Neural crest cell (in vitro differentiated cells): ENCODE results near the gene MGAT5B. TPM values are rescaled to one million over a fixed set of nuclear protein-coding genes. Genes with fewer than 3 reads are reported as not detected.

Source experiments
- DNase-seq: peaks from one replicate; pipeline ENCODE4 v3.0.0; 2021; ENCODE audit warnings: low read depth, mixed read lengths, low spot score
- H3K27ac Mint-ChIP-seq: one replicate; pipeline ENCODE4 v1.8.0; 2021; ENCODE audit warnings: mild to moderate bottlenecking, mixed read lengths; ENCODE audit not compliant: unreplicated experiment
- H3K27me3 Mint-ChIP-seq: 2 replicates; pipeline ENCODE4 v1.8.0; 2021; ENCODE audit warnings: low read depth, mild to moderate bottlenecking, mixed read lengths
- H3K36me3 Mint-ChIP-seq: 2 replicates; pipeline ENCODE4 v1.8.0; 2021; ENCODE audit warnings: low read depth, mild to moderate bottlenecking, mixed read lengths
- H3K4me1 Mint-ChIP-seq: 2 replicates; pipeline ENCODE4 v1.8.0; 2021; ENCODE audit warnings: mixed read lengths
- H3K4me3 Mint-ChIP-seq: one replicate; pipeline ENCODE4 v1.8.0; 2021; ENCODE audit warnings: mild to moderate bottlenecking, mixed read lengths
- H3K9me3 Mint-ChIP-seq: 2 replicates; pipeline ENCODE4 v1.8.0; 2021; ENCODE audit warnings: mixed read lengths
- total RNA-seq: library from RNA; stranded (reverse); gene quantifications from 2 replicates; pipeline ENCODE4 v1.2.1, GENCODE V29; 2021
- TF ChIP-seq, protein P1 (sequence below): fragments of 200-600 bp; sonication (generic); conservative IDR thresholded peaks from 2 replicates; pipeline ENCODE4 v1.5.0; 2021; ENCODE audit warnings: antibody characterized with exemption, mild to moderate bottlenecking

MGAT5B gene
- total RNA-seq, 1 donor from 2014 or later = 14.6 TPM

DNA sequence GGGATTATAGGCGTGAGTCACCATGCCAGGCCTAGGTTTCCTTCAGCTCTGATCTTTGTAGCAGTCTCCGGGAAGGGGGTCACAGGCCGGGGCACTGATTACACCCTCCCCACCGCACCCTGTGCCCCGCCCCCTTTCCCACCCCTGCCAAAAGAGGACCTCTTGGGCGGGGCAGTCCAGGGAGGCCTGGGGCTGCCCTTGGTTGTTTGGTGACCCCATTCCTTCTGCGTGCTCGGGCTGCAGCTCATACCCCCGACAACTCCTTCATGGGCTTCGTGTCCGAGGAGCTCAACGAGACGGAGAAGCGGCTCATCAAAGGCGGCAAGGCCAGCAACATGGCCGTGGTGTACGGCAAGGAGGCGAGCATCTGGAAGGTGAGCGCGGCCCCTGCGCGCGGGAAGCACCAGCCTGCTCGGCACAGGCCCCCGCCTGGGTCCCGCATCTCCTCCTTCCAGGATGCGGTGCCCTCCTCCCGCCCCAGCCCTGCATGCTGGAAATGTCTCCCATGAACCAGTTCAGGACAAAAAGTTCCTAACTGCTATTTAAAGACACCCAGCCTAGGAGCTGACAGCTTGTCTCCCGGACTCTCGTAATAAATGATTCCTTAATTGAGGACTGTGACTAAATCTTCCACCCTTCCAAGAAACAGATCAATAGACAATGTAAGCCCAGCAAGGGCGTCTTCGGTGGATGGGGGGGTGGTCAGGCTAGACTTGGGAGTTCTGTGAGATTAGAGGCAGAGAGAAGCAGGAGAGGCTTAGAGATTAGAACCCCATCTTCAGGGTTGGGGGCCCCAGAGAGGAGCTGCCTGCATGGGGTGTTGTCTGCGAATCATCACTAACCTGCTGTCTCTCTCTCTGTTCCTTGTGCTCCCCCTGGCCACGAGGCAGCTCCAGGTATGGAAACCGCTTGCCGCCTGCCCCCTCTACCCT, 64.5 kb downstream of the MGAT5B start:
- no peaks in the 10 kb centered on the region for H3K9me3 Mint-ChIP-seq
- no peaks in the 10 kb centered on the region for H3K27me3 Mint-ChIP-seq
- peaks cover 23% of the 10 kb centered on the region for H3K4me1 Mint-ChIP-seq
- DNase-seq = no peak
- no peak overlapping the region for H3K4me3 Mint-ChIP-seq
- peaks cover 8% of the 10 kb centered on the region for H3K36me3 Mint-ChIP-seq
- TF ChIP-seq, protein P1, sequence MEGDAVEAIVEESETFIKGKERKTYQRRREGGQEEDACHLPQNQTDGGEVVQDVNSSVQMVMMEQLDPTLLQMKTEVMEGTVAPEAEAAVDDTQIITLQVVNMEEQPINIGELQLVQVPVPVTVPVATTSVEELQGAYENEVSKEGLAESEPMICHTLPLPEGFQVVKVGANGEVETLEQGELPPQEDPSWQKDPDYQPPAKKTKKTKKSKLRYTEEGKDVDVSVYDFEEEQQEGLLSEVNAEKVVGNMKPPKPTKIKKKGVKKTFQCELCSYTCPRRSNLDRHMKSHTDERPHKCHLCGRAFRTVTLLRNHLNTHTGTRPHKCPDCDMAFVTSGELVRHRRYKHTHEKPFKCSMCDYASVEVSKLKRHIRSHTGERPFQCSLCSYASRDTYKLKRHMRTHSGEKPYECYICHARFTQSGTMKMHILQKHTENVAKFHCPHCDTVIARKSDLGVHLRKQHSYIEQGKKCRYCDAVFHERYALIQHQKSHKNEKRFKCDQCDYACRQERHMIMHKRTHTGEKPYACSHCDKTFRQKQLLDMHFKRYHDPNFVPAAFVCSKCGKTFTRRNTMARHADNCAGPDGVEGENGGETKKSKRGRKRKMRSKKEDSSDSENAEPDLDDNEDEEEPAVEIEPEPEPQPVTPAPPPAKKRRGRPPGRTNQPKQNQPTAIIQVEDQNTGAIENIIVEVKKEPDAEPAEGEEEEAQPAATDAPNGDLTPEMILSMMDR = no peak
- H3K27ac Mint-ChIP-seq = peak overlapping the region; percentile 72

DNA sequence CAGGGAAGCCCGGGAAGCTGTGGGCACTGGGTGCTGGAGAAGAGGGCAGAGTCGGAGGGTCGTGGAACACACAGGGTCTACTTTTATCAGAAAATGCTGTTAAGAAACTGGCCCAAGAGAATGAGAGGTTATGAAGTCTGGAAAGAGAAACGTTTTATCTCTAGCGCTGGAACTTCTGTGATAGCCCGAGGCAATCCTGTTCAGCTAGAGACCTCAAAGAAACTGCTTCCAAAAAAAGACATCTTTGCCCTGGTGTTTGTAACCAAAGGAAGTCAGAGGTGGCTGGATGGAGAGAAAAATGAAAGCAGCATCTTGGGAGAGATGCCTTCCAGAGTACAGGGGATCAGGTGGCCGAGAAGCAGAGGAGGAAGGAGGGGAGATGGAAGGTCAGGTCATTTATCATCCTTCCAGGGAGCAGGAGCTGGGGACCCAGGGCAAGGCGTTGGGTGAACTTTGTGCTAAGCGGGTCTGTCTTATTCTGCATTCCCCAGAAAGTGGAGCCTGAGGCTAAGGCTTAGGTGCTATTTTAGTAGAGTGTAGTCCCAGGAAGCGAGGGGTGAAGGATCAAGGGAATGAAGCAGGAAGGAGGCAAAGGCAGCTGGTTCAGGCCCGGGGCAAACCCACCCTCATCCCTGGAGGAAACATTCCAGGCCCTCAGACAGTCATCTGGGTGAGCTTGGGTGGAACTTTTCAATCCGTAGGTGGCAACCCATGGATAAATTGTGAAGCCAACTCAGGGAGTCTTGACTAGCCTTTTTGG, 66.5 kb downstream of the MGAT5B start:
- H3K4me1 Mint-ChIP-seq = peaks cover 23% of the 10 kb centered on the region
- TF ChIP-seq, protein P1 = no peak
- peak overlapping the region; percentile 74 for H3K27ac Mint-ChIP-seq
- no peaks in the 10 kb centered on the region for H3K9me3 Mint-ChIP-seq
- H3K27me3 Mint-ChIP-seq = no peaks in the 10 kb centered on the region
- H3K4me3 Mint-ChIP-seq = no peak overlapping the region
- DNase-seq = no peak
- H3K36me3 Mint-ChIP-seq = peaks cover 8% of the 10 kb centered on the region

DNA sequence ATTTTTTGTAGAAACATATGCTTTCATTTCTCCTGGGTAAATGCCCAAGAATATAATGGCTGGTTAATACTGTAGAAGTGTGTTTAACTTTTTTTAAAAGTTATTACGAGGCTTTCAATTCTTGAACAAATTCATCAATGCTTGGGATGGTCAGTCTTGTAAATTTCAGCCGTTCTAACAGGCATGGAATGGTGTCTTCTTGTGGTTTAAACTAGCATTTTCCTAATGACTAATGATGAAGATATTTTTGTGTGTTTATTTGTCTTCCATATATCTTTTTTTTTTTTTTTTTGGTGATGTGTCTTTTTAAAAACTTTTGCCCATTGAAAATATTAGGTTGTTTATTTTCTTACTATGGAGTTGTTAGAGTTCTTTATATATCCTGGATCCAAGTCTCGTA, 67.1 kb downstream of the MGAT5B start:
- H3K9me3 Mint-ChIP-seq = no peaks in the 10 kb centered on the region
- peaks cover 8% of the 10 kb centered on the region for H3K36me3 Mint-ChIP-seq
- DNase-seq = no peak
- no peaks in the 10 kb centered on the region for H3K27me3 Mint-ChIP-seq
- H3K4me1 Mint-ChIP-seq = peaks cover 23% of the 10 kb centered on the region
- TF ChIP-seq, protein P1 = no peak
- no peak overlapping the region for H3K27ac Mint-ChIP-seq
- H3K4me3 Mint-ChIP-seq = no peak overlapping the region

DNA sequence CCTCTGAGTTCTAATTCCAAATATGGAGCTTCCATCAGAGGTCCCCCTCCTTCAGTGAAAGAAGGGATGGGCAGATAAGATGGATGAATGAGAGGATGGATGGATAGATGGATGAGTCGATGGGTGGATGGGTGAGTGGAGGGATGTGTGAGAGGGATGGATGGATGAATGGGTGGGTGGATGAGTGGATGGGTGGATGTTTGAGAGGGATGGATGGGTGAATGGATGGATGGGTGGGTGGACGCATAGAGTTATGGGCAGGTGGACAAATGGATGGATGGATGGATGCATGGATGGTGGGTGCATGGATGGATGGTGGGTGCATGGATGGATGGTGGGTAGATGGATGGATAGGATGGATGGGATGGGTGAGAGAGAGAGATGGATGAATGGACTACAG, 69.0 kb downstream of the MGAT5B start:
- Mint-ChIP-seq H3K27ac (no peak overlapping the region), H3K4me1 (peaks cover 19% of the 10 kb centered on the region), H3K27me3 (no peaks in the 10 kb centered on the region), H3K4me3 (no peak overlapping the region), H3K9me3 (no peaks in the 10 kb centered on the region), H3K36me3 (peaks cover 4% of the 10 kb centered on the region)
- TF ChIP-seq, protein P1 = no peak
- DNase-seq = no peak

DNA sequence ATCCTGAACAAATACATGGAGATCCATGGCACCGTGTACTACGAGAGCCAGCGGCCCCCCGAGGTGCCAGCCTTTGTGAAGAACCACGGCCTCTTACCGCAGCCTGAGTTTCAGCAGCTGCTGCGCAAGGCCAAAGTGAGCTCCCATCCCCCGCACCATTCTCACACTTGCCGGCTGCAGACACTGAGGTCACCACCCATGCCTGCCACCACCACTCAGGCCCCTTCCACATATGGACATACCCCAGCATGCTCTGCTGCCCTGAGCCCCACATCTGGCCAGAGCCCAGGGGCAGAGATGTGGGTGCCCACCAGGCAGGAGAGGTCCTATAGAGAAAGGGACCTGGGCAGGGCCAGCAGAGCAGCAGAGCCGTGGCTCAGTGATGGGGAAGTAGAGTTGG, 69.8 kb downstream of the MGAT5B start:
- H3K27me3 Mint-ChIP-seq = no peaks in the 10 kb centered on the region
- H3K4me1 Mint-ChIP-seq = peaks cover 15% of the 10 kb centered on the region
- peaks cover 4% of the 10 kb centered on the region for H3K36me3 Mint-ChIP-seq
- no peak overlapping the region for H3K27ac Mint-ChIP-seq
- H3K9me3 Mint-ChIP-seq = no peaks in the 10 kb centered on the region
- DNase-seq = no peak
- no peak overlapping the region for H3K4me3 Mint-ChIP-seq
- TF ChIP-seq, protein P1 = no peak
